ENCODE data around the gene CAPN13.

DNA sequence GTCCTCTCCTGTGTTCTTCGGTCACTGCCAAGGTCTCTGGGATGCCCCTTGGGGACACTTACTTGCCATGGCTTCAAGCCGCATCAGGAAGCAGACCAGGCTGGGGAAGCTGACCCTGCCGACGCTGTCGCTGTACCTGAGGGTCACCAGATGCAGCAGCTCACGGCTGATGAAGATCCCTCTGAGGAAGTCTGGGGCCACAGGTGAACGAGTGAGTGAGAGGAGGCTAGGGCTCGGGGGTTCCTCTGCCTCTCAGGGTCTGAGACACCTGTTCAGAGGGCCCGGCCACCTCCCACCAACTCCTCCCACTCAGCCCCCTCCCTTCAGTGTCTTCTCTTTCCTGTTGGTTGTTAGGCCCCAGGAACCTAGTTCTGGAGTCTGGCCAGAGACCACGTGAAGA is 74.9 kb downstream of the CAPN13 start:
- TF ChIP-seq, protein P1, sequence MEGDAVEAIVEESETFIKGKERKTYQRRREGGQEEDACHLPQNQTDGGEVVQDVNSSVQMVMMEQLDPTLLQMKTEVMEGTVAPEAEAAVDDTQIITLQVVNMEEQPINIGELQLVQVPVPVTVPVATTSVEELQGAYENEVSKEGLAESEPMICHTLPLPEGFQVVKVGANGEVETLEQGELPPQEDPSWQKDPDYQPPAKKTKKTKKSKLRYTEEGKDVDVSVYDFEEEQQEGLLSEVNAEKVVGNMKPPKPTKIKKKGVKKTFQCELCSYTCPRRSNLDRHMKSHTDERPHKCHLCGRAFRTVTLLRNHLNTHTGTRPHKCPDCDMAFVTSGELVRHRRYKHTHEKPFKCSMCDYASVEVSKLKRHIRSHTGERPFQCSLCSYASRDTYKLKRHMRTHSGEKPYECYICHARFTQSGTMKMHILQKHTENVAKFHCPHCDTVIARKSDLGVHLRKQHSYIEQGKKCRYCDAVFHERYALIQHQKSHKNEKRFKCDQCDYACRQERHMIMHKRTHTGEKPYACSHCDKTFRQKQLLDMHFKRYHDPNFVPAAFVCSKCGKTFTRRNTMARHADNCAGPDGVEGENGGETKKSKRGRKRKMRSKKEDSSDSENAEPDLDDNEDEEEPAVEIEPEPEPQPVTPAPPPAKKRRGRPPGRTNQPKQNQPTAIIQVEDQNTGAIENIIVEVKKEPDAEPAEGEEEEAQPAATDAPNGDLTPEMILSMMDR (IDR thresholded peaks at IDR 0.05; ENCODE audit: low read depth, low read length, missing input control), result no peak
- TF ChIP-seq, protein P2, sequence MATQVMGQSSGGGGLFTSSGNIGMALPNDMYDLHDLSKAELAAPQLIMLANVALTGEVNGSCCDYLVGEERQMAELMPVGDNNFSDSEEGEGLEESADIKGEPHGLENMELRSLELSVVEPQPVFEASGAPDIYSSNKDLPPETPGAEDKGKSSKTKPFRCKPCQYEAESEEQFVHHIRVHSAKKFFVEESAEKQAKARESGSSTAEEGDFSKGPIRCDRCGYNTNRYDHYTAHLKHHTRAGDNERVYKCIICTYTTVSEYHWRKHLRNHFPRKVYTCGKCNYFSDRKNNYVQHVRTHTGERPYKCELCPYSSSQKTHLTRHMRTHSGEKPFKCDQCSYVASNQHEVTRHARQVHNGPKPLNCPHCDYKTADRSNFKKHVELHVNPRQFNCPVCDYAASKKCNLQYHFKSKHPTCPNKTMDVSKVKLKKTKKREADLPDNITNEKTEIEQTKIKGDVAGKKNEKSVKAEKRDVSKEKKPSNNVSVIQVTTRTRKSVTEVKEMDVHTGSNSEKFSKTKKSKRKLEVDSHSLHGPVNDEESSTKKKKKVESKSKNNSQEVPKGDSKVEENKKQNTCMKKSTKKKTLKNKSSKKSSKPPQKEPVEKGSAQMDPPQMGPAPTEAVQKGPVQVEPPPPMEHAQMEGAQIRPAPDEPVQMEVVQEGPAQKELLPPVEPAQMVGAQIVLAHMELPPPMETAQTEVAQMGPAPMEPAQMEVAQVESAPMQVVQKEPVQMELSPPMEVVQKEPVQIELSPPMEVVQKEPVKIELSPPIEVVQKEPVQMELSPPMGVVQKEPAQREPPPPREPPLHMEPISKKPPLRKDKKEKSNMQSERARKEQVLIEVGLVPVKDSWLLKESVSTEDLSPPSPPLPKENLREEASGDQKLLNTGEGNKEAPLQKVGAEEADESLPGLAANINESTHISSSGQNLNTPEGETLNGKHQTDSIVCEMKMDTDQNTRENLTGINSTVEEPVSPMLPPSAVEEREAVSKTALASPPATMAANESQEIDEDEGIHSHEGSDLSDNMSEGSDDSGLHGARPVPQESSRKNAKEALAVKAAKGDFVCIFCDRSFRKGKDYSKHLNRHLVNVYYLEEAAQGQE (IDR thresholded peaks at IDR 0.05), result no peak
- TF ChIP-seq SP1 (IDR thresholded peaks at IDR 0.05) (no peak), TAF1 (conservative IDR thresholded peaks at IDR 0.05) (no peak), GABPA (IDR thresholded peaks at IDR 0.05 in 1 of 2, conservative IDR thresholded peaks at IDR 0.05 in 1 of 2) (no peak), HNF4A (conservative IDR thresholded peaks at IDR 0.05) (no peak), FOXA1 (IDR thresholded peaks at IDR 0.05) (no peak)
